ENCODE measurements around the gene CREM.

CREM gene

DNA sequence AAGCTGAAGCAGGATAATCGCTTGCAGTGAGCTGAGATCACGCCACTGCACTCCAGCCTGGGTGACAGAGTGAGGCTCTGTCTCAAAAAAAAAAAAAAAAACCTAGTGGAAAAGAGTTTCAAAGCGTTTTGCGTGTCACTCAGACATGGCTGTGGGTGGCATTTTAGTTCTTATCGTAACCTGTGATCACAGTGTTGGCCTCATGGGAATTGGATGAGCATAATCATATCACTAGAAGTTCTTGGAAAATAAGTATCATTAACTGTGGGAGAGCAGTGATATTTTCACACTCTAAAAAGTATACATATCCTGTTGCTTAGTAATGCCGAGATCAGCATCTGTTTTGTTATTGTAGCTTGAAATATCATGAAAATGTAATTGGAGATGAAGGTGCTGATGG, 92.6 kb downstream of the CREM start:
- Histone ChIP-seq H3K27me3 (ENCODE audit: insufficient read depth, poor library complexity, severe bottlenecking) (no peaks in the 10 kb centered on the region), H3K4me3 (replicated peaks; ENCODE audit: insufficient read depth, low read length) (no peak overlapping the region), H3K27ac (replicated peaks) (no peak overlapping the region)
- no peak for DNase-seq (ENCODE audit: low read depth in 1 of 2, low spot score in 1 of 2)
- TF ChIP-seq, protein P1, sequence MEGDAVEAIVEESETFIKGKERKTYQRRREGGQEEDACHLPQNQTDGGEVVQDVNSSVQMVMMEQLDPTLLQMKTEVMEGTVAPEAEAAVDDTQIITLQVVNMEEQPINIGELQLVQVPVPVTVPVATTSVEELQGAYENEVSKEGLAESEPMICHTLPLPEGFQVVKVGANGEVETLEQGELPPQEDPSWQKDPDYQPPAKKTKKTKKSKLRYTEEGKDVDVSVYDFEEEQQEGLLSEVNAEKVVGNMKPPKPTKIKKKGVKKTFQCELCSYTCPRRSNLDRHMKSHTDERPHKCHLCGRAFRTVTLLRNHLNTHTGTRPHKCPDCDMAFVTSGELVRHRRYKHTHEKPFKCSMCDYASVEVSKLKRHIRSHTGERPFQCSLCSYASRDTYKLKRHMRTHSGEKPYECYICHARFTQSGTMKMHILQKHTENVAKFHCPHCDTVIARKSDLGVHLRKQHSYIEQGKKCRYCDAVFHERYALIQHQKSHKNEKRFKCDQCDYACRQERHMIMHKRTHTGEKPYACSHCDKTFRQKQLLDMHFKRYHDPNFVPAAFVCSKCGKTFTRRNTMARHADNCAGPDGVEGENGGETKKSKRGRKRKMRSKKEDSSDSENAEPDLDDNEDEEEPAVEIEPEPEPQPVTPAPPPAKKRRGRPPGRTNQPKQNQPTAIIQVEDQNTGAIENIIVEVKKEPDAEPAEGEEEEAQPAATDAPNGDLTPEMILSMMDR (IDR thresholded peaks at IDR 0.05; ENCODE audit: insufficient read depth, low read length): no peak
- TF ChIP-seq GABPA (IDR thresholded peaks at IDR 0.05; ENCODE audit: low read depth) (no peak), POLR2AphosphoS5 (IDR thresholded peaks at IDR 0.05; ENCODE audit: low read depth) (no peak), SPI1 (IDR thresholded peaks at IDR 0.05; ENCODE audit: borderline replicate concordance, low read depth) (no peak)
- TF ChIP-seq, protein P2, sequence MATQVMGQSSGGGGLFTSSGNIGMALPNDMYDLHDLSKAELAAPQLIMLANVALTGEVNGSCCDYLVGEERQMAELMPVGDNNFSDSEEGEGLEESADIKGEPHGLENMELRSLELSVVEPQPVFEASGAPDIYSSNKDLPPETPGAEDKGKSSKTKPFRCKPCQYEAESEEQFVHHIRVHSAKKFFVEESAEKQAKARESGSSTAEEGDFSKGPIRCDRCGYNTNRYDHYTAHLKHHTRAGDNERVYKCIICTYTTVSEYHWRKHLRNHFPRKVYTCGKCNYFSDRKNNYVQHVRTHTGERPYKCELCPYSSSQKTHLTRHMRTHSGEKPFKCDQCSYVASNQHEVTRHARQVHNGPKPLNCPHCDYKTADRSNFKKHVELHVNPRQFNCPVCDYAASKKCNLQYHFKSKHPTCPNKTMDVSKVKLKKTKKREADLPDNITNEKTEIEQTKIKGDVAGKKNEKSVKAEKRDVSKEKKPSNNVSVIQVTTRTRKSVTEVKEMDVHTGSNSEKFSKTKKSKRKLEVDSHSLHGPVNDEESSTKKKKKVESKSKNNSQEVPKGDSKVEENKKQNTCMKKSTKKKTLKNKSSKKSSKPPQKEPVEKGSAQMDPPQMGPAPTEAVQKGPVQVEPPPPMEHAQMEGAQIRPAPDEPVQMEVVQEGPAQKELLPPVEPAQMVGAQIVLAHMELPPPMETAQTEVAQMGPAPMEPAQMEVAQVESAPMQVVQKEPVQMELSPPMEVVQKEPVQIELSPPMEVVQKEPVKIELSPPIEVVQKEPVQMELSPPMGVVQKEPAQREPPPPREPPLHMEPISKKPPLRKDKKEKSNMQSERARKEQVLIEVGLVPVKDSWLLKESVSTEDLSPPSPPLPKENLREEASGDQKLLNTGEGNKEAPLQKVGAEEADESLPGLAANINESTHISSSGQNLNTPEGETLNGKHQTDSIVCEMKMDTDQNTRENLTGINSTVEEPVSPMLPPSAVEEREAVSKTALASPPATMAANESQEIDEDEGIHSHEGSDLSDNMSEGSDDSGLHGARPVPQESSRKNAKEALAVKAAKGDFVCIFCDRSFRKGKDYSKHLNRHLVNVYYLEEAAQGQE (IDR thresholded peaks at IDR 0.05; ENCODE audit: insufficient replicate concordance, low read depth): no peak

DNA sequence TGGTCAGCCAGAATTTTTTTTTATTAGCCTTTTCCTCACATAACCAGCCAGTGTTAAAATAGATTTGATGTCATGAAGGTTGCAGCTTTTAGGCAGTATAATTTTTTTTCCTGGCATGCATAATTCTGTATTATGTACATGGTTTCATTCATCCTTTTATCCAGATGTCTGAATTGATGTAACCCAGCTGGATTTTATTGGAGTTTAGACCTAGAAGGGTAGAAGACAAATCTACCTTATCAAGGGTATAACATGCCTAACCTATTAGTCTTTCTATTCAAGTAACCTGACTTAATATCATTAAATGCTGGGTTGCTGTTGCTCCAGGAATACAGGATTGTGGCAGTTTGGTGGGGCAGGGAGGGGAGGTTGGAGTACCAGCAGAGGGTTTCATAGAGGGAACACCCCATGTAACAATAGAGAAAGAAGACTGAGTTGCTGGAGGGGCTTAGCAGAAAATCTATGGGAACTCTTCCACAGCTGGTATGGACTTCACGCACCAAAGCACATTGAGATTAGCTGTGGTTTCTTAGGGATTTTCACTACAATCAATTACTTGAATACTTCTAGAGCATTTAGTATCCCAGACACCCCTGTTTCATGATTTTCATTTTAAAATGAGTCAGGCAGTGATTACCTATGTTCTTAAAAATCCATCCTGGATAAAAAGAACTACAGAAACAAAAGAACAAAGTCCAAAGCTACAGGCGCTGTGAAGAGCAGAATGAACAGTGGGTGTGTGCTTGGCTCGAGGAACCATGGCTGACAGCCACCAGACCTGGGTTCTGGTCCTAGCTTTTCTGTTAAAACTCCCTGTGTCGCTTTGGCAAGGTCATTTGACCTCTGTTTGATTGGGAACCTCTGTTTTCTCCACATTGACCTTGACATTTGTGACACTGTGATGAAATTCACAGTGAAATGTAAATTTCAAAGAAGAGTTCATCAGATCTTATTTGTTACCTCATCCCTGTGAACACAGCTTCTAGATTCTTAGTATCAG, 93.5 kb downstream of the CREM start:
- H3K4me3 ChIP-seq (replicated peaks; ENCODE audit: insufficient read depth, low read length): no peak overlapping the region
- no peak for DNase-seq (ENCODE audit: low read depth in 1 of 2, low spot score in 1 of 2)
- TF ChIP-seq SPI1 (IDR thresholded peaks at IDR 0.05; ENCODE audit: borderline replicate concordance, low read depth): no peak
- TF ChIP-seq, protein P1 (IDR thresholded peaks at IDR 0.05; ENCODE audit: insufficient read depth, low read length): no peak
- no peak overlapping the region for H3K27ac ChIP-seq (replicated peaks)
- H3K27me3 ChIP-seq (ENCODE audit: insufficient read depth, poor library complexity, severe bottlenecking): no peaks in the 10 kb centered on the region

- no peak overlapping the region for H3K27ac ChIP-seq (replicated peaks)
- H3K4me3 ChIP-seq (replicated peaks; ENCODE audit: insufficient read depth, low read length): no peak overlapping the region
- no peak for TF ChIP-seq POLR2AphosphoS5 (IDR thresholded peaks at IDR 0.05; ENCODE audit: low read depth)
- TF ChIP-seq SPI1 (IDR thresholded peaks at IDR 0.05; ENCODE audit: borderline replicate concordance, low read depth): no peak
- TF ChIP-seq, protein P1 (IDR thresholded peaks at IDR 0.05; ENCODE audit: insufficient read depth, low read length): no peak
- no peak for DNase-seq (ENCODE audit: low read depth in 1 of 2, low spot score in 1 of 2)
- no peaks in the 10 kb centered on the region for H3K27me3 ChIP-seq (ENCODE audit: insufficient read depth, poor library complexity, severe bottlenecking)
Observed at GRCh38 chr10:35223016-35223415, 96.4 kb downstream of the CREM start.

DNA sequence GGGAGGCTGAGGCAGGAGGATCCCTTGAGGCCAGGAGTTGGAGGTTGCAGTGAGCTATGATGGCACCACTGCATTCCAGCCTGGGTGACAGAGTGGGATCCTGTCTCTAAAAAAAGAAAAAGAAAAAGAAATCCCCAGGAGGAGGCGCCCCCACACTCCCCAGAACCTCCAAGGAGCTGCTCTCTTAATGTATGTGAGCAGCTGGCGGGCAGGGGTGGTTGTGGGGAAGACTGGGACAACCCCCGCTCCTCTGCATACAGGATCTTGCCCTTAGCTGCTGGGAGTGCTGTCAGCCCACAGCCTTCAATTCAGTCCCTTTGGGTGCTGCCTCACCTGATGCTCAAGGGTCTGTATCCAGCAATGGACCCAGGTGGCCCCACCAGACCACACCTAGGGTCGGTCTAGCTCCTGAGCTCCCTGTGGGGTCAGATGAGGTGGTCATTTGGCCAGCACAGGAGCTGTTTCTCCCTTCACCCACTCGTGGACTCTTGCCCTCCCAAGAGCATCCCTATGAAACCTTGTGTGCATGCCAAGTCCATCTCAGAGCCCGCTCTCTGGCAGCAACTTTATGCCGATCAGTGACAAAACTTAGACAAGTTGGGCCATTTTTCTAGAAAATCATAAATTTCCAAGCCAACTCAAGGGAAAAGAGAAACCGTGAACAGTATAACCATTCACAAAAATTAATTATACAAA, 97.5 kb downstream of the CREM start:
- TF ChIP-seq SPI1 (IDR thresholded peaks at IDR 0.05; ENCODE audit: borderline replicate concordance, low read depth) (no peak), GABPA (IDR thresholded peaks at IDR 0.05; ENCODE audit: low read depth) (no peak), POLR2AphosphoS5 (IDR thresholded peaks at IDR 0.05; ENCODE audit: low read depth) (no peak)
- TF ChIP-seq, protein P2 (IDR thresholded peaks at IDR 0.05; ENCODE audit: insufficient replicate concordance, low read depth): no peak
- TF ChIP-seq, protein P1 (IDR thresholded peaks at IDR 0.05; ENCODE audit: insufficient read depth, low read length): no peak
- DNase-seq (ENCODE audit: low read depth in 1 of 2, low spot score in 1 of 2): no peak
- Histone ChIP-seq H3K27me3 (ENCODE audit: insufficient read depth, poor library complexity, severe bottlenecking) (no peaks in the 10 kb centered on the region), H3K27ac (replicated peaks) (no peak overlapping the region), H3K4me3 (replicated peaks; ENCODE audit: insufficient read depth, low read length) (no peak overlapping the region)
